Medulla oblongata (tissue), 1 donor: ENCODE data around the gene CENPQ.

ENCODE experiments used
- DNase-seq: peaks from one replicate; pipeline ENCODE4 v3.0.0-alpha.2; 2015; ENCODE audit errors: extremely low spot score

The CENPQ gene

GRCh38 chr6:49541210-49541724 is 78.1 kb downstream of the CENPQ start:
- DNase-seq = no peak

- DNase-seq = no peak
Observed at GRCh38 chr6:49541936-49542335, 78.8 kb downstream of the CENPQ start.
